GM19193 (cell line): ENCODE results near the gene AQP12B.
"Not testable (repeated sequence)": the region's sequence is repeated elsewhere in the genome, so short reads cannot be mapped to it uniquely, and the experiment has no call there.

Experiments
- POLR2A ChIP-seq: IDR thresholded peaks from 4 replicates; pipeline ENCODE4 v1.6.1; 2011; ENCODE audit not compliant: insufficient read depth, insufficient read length; ENCODE audit errors: extremely low read depth

AQP12B gene, protein sequence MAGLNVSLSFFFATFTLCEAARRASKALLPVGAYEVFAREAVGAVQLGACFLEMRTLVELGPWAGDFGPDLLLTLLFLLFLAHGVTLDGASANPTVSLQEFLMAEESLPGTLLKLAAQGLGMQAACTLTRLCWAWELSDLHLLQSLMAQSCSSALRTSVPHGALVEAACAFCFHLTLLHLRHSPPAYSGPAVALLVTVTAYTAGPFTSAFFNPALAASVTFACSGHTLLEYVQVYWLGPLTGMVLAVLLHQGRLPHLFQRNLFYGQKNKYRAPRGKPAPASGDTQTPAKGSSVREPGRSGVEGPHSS

DNA sequence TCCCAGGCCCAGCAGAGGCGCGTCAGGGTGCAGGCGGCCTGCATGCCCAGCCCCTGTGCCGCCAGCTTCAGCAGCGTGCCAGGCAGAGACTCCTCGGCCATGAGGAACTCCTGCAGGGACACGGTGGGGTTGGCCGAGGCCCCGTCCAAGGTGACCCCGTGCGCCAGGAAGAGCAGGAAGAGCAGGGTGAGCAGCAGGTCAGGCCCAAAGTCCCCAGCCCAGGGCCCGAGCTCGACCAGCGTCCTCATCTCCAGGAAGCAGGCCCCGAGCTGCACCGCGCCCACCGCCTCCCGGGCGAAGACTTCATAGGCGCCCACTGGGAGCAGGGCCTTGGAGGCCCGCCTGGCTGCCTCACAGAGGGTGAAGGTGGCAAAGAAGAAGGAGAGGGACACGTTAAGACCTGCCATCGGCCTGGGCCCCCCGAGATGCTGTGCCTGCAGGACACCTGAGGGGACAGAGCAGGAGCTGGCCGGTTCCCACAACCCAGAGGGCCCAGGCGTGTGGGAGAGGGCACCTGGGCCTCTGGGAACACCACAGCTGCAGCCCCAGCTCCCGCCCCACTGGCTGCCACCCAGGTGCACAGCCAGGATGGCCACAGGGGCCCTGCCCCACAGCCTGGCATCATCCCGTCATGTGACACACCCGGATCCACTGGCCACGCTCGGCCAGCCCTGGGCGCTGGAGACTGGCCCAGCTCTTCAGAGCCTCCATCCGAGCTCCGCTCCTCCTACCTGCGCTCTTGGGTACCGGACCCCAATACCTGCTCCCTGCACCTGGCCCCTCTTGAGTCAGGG is at the start of gene AQP12B:
TSS of gene AQP12B (minus strand) at position 455 of the 794 bp plus-strand sequence. CDS start at position 407, 48 bp downstream.
- not testable (repeated sequence) for TF ChIP-seq POLR2A

DNA sequence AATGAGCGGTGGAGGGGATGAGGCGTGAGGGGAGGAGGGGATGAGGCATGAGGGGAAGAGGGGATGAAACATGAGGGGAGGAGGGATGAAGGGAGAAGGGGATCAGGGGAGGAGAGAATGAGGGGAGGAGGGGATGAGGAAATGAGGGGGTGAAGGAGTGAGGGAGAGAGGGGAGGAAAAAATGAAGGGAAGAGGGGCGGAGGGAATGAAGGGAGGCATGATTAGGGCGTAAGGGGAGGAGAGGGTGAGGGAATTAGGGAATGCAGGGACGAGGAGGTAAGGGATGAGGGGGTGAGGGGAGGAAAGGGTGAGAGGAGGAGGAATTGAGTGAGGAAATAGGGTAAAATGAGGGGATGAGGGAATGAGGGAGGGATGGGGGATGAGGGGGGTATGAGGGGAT is 49.5 kb upstream of the AQP12B start:
- TF ChIP-seq POLR2A, result no peak

DNA sequence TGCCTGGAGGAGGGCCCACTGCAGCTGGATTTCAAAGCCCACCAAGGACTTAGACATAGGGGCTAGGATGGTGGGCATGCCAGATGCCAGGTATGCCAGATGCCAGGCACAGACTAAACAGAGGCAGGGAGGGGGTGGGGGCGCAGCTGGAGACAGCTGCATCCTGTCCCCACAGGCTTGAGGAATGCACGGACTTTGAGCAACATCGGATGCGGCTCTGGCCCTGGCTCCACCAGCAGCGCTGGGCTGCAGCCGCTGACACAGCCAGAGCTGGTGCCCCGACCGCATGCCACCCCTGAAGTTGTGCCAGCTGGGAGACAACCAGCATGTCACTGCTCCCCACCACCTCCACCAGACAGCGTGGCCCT is 48.5 kb upstream of the AQP12B start:
- no peak for TF ChIP-seq POLR2A

DNA sequence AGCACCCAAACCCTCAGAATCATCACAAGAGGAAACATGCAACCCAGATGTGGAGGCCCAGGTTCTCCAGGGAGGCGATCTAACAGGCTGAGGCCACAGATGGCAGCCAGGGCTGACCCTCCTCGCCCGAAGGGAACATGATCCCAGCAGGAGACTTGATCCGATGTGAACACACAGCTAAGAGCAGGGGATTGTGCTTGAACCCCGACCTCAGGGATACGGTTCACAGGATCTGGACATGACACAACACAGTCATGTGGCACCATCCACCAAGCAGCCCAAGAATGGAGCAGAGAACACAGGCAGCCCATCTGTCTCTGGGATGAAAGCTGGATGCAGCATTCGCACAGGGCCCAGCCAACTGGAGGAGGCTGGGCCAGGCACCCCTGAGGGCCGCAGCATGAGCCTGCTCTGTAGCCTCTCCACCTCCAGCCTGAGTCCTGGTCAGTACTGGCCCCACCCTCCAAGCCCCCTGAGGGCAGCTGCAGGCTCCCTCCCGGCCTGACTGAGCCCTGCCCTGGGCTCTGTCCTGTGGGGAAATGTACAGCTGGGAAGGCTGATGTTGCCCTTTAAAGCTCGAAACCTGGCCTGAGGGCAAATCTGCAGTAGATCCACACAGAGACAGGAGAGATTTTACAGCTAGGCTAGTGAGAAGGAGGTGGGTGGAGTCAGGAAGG is 48.0 kb upstream of the AQP12B start:
- no peak for TF ChIP-seq POLR2A

DNA sequence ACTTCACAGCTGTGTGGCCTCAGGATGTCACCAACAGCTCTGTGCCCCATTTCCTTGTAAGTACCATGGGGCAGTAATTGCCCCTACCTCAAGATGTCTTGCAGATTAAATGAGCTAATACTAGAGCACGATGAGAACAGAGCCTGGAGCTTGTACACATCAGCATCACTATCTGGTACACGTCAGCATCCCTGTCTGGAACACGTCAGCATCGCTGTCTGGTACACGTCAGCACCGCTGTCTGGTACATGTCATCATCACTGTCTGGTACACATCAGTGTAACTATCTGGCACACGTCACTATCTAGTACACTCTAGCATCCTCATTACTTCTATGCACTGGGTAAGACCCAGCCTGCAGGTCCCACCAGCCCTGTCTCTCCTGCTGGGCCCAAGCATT is 46.1 kb upstream of the AQP12B start:
- no peak for TF ChIP-seq POLR2A

DNA sequence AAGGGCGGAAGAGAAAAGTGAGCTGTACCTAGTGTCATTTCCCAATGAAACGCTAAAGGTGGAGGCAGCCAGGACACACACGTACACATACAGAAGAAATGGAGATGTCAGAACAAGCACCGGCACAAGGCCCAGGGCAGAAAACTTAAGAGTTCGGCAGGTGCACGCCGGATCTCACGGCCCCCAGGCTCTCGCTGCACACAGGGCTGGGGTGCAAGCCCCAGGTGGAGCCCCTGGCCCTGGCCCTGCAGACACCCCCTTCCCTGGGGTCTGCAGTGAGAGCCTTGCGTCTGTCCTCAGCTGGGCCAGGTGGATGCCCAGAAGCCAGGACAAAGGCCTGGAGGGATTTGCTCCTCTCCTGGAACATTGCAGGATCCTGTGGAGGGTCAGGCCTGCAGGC is 45.7 kb upstream of the AQP12B start:
- no peak for TF ChIP-seq POLR2A

DNA sequence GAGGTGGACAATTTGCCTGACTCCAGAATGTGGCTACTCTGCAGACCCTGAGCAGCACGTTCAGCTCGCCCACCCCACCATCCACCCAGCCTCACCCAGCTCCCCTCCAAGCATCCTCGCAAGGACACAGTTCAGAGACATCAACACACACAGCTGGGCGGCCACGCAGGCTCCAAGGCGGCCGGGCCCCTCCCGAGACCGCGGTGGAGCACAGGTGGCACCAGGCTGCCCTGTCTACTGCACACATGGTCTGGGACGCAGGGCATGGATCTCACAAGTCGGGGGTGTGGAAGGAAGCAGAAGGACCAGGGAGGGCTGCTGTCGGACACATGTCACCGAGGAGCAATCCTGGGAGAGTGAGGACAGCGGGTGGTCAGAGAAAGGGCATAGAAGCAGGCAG is 45.2 kb upstream of the AQP12B start:
- TF ChIP-seq POLR2A, result no peak

DNA sequence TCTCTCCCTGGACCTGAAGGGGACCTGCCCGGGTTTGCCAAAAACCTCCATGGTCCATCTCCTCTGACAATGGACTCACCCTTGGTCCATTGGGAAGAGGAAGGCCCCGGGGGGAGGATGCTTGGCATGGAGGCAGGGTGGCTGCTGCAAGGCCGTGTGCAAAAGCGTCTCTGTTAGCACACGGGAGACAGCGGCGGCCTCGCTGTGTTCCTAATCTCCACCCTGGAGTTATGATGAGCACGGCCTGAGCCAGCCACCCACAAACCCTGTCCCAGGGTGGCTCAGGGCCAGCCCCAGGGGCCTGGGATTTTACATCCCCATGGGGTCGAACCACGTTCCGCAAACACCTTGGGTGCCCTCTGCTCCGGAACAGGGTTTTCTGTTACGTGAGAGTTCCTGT is 44.8 kb upstream of the AQP12B start:
- TF ChIP-seq POLR2A, result no peak

DNA sequence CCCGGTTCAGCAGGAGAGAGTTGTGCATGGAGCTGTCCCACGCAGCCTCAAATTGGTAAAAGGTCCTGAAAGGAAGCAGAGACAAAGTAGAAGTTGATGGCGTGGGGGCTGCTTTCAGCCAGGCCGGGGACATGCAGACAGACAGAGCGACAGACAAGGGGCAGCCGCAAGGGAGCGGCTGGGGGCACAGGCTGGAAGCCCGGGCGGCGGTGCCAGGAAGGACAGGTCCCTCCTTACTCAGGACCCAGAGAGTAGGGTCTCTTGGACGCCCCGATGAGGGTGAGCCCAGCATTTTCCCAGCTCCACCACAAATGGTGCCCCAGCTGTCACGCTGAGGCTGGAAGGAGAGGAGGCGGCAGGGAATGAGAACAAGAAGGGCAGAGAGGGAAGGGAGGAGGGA is 44.2 kb upstream of the AQP12B start:
- TF ChIP-seq POLR2A, result no peak

DNA sequence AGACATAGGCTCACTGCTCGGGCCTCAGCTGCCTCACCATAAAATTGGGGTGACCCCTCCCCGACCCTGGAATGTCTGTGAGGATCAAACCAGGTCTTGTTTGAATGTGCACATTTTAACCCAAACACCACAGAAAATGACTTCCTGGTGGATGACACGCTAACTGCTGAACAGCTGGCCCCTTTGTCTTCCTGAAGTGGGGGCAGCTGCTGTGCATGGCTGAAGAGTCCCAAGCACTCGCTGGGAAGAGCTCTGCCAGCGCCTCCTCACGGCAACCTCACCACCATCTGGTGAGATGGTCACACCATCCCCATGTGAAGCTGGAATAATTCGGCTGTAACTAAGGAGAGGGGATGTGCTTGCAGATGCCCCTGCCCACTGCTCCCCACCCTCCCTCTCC is 43.0 kb upstream of the AQP12B start:
- TF ChIP-seq POLR2A, result no peak

DNA sequence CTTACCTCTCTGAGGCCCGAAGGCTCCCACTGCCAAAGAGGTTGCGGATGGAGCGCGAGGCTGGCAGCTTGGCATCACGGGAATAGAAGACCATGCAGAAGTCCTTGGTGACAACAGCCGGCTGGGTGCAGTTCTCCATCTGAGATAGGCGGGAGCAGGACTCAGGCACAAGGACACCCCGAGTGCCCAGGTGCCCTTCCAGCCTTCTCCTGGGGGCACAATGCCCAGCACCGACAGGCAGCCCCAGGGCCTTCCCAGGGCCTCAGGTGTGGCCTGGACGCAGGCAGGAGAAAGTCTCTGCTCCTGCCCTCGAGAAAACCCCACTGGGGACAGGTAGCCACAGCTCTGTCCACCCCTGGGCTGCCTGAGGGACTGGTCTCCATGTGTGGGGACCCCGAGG is 42.6 kb upstream of the AQP12B start:
- TF ChIP-seq POLR2A, result no peak

DNA sequence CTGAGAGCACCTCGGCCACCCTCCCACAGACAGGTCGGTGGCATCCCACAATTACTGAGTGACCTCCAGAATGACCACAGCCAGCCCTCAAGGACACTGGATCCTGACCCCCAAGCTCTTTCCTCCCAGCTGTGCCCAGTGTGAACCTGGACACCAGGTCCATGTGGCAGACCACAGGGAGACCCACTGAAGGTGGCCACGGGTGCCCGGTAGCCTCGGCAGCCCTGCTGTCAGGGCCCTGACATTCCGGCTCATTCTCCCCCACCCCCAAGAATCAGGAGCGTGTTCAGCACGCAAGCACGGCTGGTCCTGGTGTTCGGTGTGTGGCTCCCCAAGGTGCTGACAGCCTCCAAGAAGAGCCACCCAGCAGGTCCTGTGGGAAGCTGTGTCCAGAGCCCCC is 41.7 kb upstream of the AQP12B start:
- TF ChIP-seq POLR2A, result no peak

DNA sequence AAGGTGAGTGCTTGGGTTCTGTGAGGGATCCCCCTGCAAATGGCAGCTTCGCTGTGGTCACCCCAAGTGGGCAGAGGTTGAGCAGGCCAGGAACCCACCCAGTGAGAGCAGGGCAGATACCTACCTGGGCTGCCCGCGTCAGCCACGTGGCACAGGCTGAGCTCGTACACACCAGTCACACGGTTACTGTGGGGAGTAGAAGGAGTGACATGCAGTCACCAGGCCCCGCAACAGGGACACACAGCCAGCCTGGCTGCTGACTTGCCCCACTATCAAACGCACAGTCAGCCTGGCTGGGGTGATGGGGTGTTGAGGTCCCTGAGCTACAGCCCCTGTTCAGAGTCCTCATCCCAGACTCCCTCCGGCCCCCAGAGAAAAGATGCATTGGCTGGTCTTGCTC is 41.2 kb upstream of the AQP12B start:
- no peak for TF ChIP-seq POLR2A

DNA sequence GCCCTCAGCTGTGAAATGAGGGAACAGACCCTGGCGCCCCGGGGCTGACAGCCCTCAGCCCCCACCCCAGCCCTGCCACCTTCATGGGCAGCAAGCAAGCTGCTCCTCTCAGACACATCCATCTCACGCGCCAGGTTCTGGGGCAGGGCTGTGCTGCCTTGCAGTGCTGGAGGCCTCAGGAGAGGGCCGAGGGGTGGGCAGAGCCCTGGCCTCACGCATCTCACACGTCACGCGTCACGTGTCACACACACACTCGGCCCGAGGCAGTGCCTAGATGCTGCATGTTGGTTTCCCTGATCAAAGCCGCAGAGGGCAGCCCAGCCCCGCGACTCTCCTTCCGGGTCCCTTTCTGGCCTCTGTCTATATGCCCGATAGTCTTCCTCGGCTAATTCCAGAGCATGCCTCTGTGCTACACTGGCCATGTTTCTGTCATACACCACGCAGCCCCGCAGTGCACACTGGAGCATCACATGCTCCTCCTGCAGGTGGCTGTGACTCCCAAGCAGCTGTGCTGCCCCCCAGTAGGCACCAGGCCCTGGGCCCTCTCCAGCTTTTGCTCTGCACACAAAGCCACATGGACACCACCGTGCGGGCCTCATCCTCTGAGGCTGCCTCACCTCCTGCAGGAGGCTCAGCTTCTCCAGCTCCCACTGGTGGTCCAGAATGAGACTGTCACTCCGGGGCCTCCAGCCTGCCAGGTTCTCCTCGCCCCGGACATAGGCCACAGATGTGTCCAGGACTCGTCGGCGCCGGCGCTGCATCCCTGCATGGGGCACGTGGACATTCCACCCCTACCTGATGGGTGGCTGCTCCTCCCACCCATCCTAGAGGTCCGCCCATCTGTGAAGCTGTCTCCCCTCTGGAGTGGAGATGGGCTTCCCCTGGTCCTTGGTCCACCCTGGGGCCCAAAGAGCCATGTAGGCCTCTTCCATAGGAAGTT is 40.4 kb upstream of the AQP12B start:
- TF ChIP-seq POLR2A, result no peak

DNA sequence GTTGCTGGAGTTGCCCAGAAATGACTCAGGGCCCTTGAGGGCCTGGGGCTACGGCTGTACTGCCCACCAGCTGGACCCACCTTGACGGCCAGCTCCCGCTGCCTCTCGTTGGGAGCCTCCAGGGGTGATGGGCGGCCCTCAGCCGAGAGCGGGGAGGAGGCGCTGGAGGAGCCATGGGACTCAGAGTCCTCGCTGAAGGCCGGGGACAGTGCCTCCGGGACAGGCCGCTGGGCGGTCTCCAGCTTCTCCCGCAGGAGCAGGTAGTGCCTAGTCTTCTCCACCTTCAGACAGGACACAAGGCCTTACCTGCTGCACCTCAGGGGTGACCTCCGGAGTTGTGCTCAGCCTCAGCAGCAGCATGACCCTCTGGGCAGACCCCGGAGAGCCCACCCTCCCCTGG is 39.7 kb upstream of the AQP12B start:
- TF ChIP-seq POLR2A, result no peak
